ENCODE data around the gene MAP4K2. TPM values are rescaled to one million over a fixed set of nuclear protein-coding genes. Genes with fewer than 3 reads are reported as not detected.
A peak's percentile ranks its signal among the peaks of the same experiment; 100 is the strongest.

Gene MAP4K2
- total and polyA plus RNA-seq, 4 donors: 15.0 to 41.8 (median 23.8) TPM

GRCh38 chr11:64743591-64744543 lies 59.1 kb downstream of the MAP4K2 start, which contains the start of gene RASGRP2:
Gene RASGRP2 (minus strand): TSS chr11:64744142. CDS start chr11:64742866, 1,276 bp downstream.
- 1% methylated on average over 43 to 57 of the region's 57 CpGs for WGBS, 2 donors
- Histone ChIP-seq H3K27ac (ENCODE audit: low read depth in 1 of 2, low read length in 1 of 2) (peak within 1 kb of the TSS; percentile 86 to 91), H3K4me3 (peak within 1 kb of the TSS; percentile 44), H3K36me3 (ENCODE audit: control insufficient read depth in 4 of 4, insufficient read depth in 4 of 4, low read length in 4 of 4) (peaks cover 0 to 5% (median 0%) of the 10 kb centered on the region in 4 donors), H3K9ac (ENCODE audit: insufficient read depth in 1 of 2, low read length in 2 of 2) (no peak within 1 kb of the TSS), H3K9me3 (ENCODE audit: control insufficient read depth in 4 of 4, insufficient read depth in 3 of 4, low read length in 3 of 4) (no peaks in the 10 kb centered on the region), H3K4me1 (ENCODE audit: control insufficient read depth in 5 of 5, insufficient read depth in 5 of 5, low read length in 5 of 5) (peaks cover 0 to 31% (median 10%) of the 10 kb centered on the region in 5 donors), H3K27me3 (ENCODE audit: control insufficient read depth in 3 of 3, insufficient read depth in 3 of 3, low read length in 2 of 3) (peaks cover 0 to 58% (median 29%) of the 10 kb centered on the region in 3 donors)
- DNase-seq (peak in 1 of 3 donors; percentile 19), ATAC-seq (ENCODE audit: insufficient read depth, low FRiP score) (peak; percentile 41)
- peak; percentile 57 for TF ChIP-seq CTCF (IDR thresholded peaks at IDR 0.05; ENCODE audit: control extremely low read depth, extremely low read depth)

- Histone ChIP-seq H3K9ac (ENCODE audit: insufficient read depth in 1 of 2, low read length in 2 of 2) (no peak overlapping the region), H3K9me3 (ENCODE audit: control insufficient read depth in 4 of 4, insufficient read depth in 3 of 4, low read length in 3 of 4) (no peaks in the 10 kb centered on the region), H3K4me3 (peak overlapping the region; percentile 51), H3K27ac (ENCODE audit: low read depth in 1 of 2, low read length in 1 of 2) (peak overlapping the region; percentile 71 to 84), H3K27me3 (ENCODE audit: control insufficient read depth in 3 of 3, insufficient read depth in 3 of 3, low read length in 2 of 3) (peaks cover 0 to 58% (median 29%) of the 10 kb centered on the region in 3 donors), H3K4me1 (ENCODE audit: control insufficient read depth in 5 of 5, insufficient read depth in 5 of 5, low read length in 5 of 5) (peaks cover 0 to 31% (median 10%) of the 10 kb centered on the region in 5 donors), H3K36me3 (ENCODE audit: control insufficient read depth in 4 of 4, insufficient read depth in 4 of 4, low read length in 4 of 4) (peaks cover 0 to 5% (median 0%) of the 10 kb centered on the region in 4 donors)
- TF ChIP-seq CTCF (IDR thresholded peaks at IDR 0.05; ENCODE audit: control extremely low read depth, extremely low read depth): peak; percentile 34
- ATAC-seq (ENCODE audit: insufficient read depth, low FRiP score) (peak; percentile 50), DNase-seq (peak; percentile 34 to 53 (median 42))
- WGBS, 2 donors: 0 to 1% methylated on average over 36 to 58 of the region's 58 CpGs
Measured at GRCh38 chr11:64742889-64743590, 60.0 kb downstream of the MAP4K2 start.

GRCh38 chr11:64742087-64742888 lies 60.7 kb downstream of the MAP4K2 start:
- peak overlapping the region; percentile 51 for H3K4me3 ChIP-seq
- TF ChIP-seq CTCF (IDR thresholded peaks at IDR 0.05; ENCODE audit: control extremely low read depth, extremely low read depth): no peak
- H3K4me1 ChIP-seq (ENCODE audit: control insufficient read depth in 5 of 5, insufficient read depth in 5 of 5, low read length in 5 of 5): peaks cover 0 to 31% (median 10%) of the 10 kb centered on the region in 5 donors
- whole genome bisulfite sequencing, 2 donors: 9 to 10% methylated on average over 53 to 54 of the region's 54 CpGs
- peaks cover 0 to 58% (median 29%) of the 10 kb centered on the region in 3 donors for H3K27me3 ChIP-seq (ENCODE audit: control insufficient read depth in 3 of 3, insufficient read depth in 3 of 3, low read length in 2 of 3)
- H3K27ac ChIP-seq (ENCODE audit: low read depth in 1 of 2, low read length in 1 of 2): peak overlapping the region in 1 of 2 donors; percentile 73
- peaks cover 0 to 5% (median 0%) of the 10 kb centered on the region in 4 donors for H3K36me3 ChIP-seq (ENCODE audit: control insufficient read depth in 4 of 4, insufficient read depth in 4 of 4, low read length in 4 of 4)
- no peaks in the 10 kb centered on the region for H3K9me3 ChIP-seq (ENCODE audit: control insufficient read depth in 4 of 4, insufficient read depth in 3 of 4, low read length in 3 of 4)
- H3K9ac ChIP-seq (ENCODE audit: insufficient read depth in 1 of 2, low read length in 2 of 2): no peak overlapping the region
- DNase-seq (no peak), ATAC-seq (ENCODE audit: insufficient read depth, low FRiP score) (no peak)

Data from lung (tissue), 12 donors.